Measurements from ENCODE around the gene SLC29A2. TPM values are rescaled to one million over a fixed set of nuclear protein-coding genes. Genes with fewer than 3 reads are reported as not detected.

SLC29A2 gene
- total and polyA plus RNA-seq, 4 donors = 1.2 to 3.3 (median 1.5) TPM

GRCh38 chr11:66338276-66339161 is 33.0 kb downstream of the SLC29A2 start:
- H3K9ac ChIP-seq (ENCODE audit: low read depth in 1 of 2, low read length in 2 of 2) = no peak overlapping the region
- no peak for DNase-seq (ENCODE audit: low spot score)
- no peaks in the 10 kb centered on the region for H3K27me3 ChIP-seq (ENCODE audit: control insufficient read depth in 4 of 4, insufficient read depth in 4 of 4, low read length in 3 of 4)
- H3K4me1 ChIP-seq (ENCODE audit: control insufficient read depth in 4 of 4, insufficient read depth in 4 of 4, low read length in 3 of 4) = peaks cover 4 to 18% (median 10%) of the 10 kb centered on the region in 4 donors
- H3K27ac ChIP-seq (ENCODE audit: low read depth in 1 of 2, low read length in 2 of 2) = no peak overlapping the region
- TF ChIP-seq FOXA1 (IDR thresholded peaks at IDR 0.05) (no peak), REST (IDR thresholded peaks at IDR 0.05) (no peak), YY1 (IDR thresholded peaks at IDR 0.05) (no peak), HNF4G (IDR thresholded peaks at IDR 0.05) (no peak), RAD21 (IDR thresholded peaks at IDR 0.05) (no peak), HNF4A (conservative IDR thresholded peaks at IDR 0.05) (no peak), JUND (IDR thresholded peaks at IDR 0.05) (no peak), ATF3 (IDR thresholded peaks at IDR 0.05) (no peak), EGR1 (IDR thresholded peaks at IDR 0.05; ENCODE audit: low read depth in 2 of 2) (no peak), FOXA2 (IDR thresholded peaks at IDR 0.05) (no peak), TAF1 (conservative IDR thresholded peaks at IDR 0.05) (no peak), NR2F2 (IDR thresholded peaks at IDR 0.05) (no peak), RXRA (IDR thresholded peaks at IDR 0.05) (no peak)
- TF ChIP-seq, protein P1, sequence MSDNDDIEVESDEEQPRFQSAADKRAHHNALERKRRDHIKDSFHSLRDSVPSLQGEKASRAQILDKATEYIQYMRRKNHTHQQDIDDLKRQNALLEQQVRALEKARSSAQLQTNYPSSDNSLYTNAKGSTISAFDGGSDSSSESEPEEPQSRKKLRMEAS (IDR thresholded peaks at IDR 0.05) = no peak
- H3K4me3 ChIP-seq (ENCODE audit: low read depth in 1 of 3, low read length in 3 of 3) = no peak overlapping the region
- H3K9me3 ChIP-seq (ENCODE audit: control insufficient read depth in 4 of 4, low read length in 3 of 4) = no peaks in the 10 kb centered on the region
- WGBS = 89% methylated on average over 17 of the region's 17 CpGs
- H3K36me3 ChIP-seq (ENCODE audit: control insufficient read depth in 4 of 4, insufficient read depth in 3 of 4, low read depth in 1 of 4, low read length in 3 of 4) = peaks cover 12 to 35% (median 20%) of the 10 kb centered on the region in 4 donors

- H3K4me1 ChIP-seq (ENCODE audit: control insufficient read depth in 4 of 4, insufficient read depth in 4 of 4, low read length in 3 of 4) = peaks cover 4 to 16% (median 8%) of the 10 kb centered on the region in 4 donors
- no peaks in the 10 kb centered on the region for H3K9me3 ChIP-seq (ENCODE audit: control insufficient read depth in 4 of 4, low read length in 3 of 4)
- DNase-seq (ENCODE audit: low spot score) = no peak
- H3K4me3 ChIP-seq (ENCODE audit: low read depth in 1 of 3, low read length in 3 of 3) = no peak overlapping the region
- TF ChIP-seq RAD21 (IDR thresholded peaks at IDR 0.05) = no peak
- no peak for TF ChIP-seq SP1 (IDR thresholded peaks at IDR 0.05)
- H3K9ac ChIP-seq (ENCODE audit: low read depth in 1 of 2, low read length in 2 of 2) = no peak overlapping the region
- WGBS = 71% methylated on average over 18 of the region's 18 CpGs
- H3K27me3 ChIP-seq (ENCODE audit: control insufficient read depth in 4 of 4, insufficient read depth in 4 of 4, low read length in 3 of 4) = no peaks in the 10 kb centered on the region
- H3K27ac ChIP-seq (ENCODE audit: low read depth in 1 of 2, low read length in 2 of 2) = peak overlapping the region in 1 of 2 donors; percentile 51
- peaks cover 12 to 35% (median 20%) of the 10 kb centered on the region in 4 donors for H3K36me3 ChIP-seq (ENCODE audit: control insufficient read depth in 4 of 4, insufficient read depth in 3 of 4, low read depth in 1 of 4, low read length in 3 of 4)
Observed at GRCh38 chr11:66337103-66337899, 34.3 kb downstream of the SLC29A2 start.

Data from liver (tissue), 9 donors.